Stimulated activated CD8-positive, alpha-beta memory T cell treated with anti-CD3 and anti-CD28 coated beads, Interleukin-7, amount 100 ng/mL, for 24 hours (primary cell): ENCODE measurements around the gene CYP4V2.

ENCODE experiments used
- DNase-seq: peaks from one replicate; pipeline ENCODE4 v3.0.0-alpha.2; 2020; ENCODE audit warnings: low read depth

CYP4V2 gene

DNA sequence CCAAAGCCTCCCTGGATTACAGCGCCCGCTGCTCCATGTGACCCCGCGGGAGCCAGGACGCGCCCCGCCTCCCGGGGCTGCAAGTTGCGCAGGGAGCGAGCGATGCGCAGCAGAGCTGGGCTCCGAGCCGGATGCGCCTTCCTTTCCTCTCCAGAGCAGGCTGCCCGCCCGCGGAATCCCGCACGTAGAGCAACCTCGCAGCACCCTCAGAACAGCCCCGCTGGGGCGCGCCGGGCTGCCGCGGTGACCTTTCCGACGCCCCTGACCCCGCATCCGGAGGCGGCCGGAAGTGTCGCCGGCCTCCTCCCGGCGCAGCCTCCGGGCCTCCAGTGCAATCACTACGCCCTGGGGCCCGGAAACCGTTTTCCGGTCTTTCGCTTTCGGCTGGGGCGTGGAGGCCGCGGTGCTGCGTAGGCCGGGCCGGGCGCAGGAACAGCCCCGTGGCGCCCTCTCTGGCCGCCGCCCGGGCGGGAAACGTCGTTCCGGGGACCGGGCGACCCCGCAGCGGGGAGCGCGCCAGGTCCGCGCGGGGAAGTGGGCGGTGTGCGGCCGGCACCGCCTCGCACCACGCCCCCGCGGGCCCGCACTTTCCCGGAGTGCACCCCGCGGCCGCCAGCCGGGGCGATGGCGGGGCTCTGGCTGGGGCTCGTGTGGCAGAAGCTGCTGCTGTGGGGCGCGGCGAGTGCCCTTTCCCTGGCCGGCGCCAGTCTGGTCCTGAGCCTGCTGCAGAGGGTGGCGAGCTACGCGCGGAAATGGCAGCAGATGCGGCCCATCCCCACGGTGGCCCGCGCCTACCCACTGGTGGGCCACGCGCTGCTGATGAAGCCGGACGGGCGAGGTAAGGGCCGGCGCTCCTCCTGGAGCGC lies at the start of gene CYP4V2:
CYP4V2 (plus strand) TSS at position 368 of the 866 bp plus-strand sequence; CDS start at position 625, 257 bp downstream.
- peak; percentile 70 for DNase-seq

DNA sequence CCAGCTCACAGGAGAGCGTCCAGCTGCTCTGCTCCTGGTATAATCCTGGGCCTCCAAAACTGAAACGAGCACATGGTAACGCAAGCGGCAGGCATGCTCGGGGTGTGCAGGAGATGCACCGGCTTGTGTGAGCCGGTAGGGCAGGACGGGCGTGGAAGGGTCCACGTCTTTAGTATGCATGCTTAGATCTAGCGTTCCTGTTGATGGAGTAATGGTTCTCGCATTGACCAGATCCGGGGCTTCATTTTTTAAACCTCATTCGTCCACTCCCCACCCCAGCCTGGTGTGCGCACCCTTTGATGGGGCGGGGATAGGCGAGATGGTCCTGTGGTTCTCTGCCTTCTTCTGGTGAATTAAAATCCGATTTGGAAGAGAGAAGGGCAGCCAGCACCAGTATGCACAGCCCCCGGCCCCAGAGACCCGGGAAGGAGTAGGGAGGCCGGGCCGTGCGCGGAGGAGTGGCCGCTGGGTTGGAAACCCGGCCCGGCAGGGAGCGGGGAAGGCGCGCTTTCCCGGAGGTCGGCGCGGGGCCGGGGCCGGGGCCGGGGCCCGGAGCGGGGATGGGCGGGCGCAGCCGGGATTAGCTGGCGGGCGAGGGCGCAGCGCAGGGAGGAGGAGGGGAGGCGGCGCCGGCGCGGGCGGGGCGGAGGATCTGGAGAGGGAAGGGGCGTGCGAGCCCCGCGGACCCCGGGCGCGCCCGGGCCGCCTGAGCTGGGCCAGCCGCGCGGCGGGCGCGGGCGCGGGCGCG lies 47.0 kb upstream of the CYP4V2 start:
- DNase-seq: no peak

DNA sequence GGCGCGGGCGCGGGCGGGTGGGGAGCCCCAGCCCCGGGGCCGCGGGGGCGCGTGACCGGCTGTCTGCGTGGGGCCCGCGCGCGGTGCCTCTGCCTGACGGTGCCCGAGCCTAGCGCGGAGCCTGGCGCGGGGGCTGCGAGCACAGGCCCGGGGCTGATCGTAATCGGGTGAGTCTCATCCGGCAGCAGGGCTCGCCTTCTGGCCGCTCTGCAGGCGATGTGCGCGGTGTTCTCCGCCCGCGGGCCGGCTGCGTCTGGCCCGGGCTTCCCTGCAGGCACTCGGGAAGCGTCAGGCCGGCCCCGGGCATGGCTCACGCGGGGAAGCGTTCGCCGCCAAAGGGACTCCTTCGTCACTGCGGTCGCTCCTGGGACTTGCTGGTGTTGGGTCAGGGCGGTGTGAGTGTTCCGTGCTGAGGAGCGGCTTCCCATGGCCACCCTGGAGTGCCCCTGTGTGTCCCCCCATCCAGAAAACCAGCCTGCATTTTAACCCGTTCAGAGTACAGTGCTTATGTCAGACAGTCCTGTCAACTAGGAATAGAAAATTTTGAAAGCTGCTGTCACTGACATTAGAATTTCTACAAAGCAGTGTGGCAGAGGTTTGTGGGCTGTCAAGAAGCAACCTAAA lies 46.3 kb upstream of the CYP4V2 start:
- DNase-seq: no peak

DNA sequence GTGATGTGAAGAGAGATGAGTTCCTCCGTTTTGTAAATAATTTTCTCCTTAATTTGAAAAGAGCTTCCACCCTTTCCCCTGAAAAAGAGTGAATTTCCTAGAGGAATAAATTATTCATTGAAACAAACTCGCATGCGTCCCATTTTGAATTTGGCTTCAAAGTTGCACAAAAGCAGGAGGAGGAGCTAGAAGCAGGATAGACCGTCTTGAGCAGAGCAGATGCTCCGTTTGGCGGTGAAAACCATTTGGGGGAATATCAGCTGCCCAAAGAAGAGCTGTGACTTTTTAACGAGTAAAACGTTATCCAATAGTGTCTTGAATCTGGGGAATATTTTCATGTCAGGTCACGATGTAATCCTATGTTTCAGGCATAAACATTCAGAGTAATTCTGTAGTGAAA lies 44.9 kb upstream of the CYP4V2 start:
- DNase-seq: no peak

DNA sequence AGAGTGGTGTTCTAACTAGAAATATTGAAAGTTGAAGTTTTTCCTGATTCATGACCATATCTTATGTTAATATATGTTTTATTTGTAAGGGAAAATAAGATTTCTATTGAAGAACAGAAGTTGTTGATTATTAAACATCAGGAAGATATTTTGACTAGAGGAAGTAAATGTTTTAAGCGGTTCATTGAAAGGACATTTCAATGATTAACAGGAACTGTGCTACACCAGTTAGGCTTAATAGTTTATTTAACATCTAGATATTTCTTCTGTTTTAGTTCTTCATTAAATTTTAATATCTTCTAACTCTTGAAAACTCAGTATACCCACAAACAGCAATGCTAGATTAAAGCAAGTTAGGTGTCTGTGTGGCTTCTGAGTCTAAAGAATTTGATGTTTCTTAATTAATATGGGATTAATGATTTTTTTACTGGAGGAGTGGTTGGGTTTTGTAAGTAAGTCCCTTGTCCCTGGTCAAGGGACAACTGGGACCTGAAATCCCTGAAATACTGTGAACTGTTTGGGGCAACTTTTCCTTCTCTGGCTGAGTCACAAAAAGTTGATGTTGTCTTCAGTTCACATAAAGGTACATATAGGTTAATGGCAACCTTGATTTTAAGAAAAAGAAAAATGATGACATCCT lies 42.9 kb upstream of the CYP4V2 start:
- no peak for DNase-seq

DNA sequence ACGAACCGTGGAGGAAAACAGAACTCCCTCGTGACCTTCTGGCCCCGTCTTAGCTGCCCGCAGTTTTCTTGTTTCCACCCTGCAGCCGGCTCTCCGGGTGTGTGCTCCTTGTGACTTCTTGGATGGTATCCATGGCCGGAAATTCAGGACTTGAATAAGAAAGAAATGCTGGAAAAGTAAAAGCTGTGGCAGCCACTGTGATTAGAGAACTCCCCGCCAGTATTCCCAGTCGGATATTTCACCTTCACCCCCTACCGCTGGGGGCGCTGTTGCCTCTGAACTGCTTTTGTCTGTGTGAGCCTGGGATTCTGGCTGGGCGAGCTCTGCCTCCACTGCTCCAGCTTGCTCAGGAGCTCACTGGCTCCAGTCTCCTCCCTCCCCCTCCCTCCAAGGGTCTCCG lies 41.5 kb upstream of the CYP4V2 start:
- no peak for DNase-seq

DNA sequence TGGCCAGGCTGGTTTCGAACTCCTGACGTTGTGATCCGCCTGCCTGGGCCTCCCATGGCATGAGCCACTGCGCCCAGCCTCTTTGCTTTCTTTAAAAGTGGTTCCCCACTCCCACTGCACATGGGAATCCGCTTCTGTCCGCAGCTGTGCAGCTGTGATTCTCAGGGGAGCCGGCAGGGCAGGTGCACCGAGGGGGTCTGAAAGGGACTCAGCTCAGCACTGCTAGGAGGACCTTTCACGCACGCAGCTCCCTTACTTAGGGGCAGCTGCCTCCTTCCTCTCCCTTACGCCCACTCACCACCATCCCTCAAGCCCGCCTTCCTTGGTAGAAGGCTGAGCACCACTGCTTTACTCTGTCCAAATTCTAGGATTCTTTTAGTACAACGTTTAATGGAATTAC lies 40.4 kb upstream of the CYP4V2 start:
- no peak for DNase-seq

DNA sequence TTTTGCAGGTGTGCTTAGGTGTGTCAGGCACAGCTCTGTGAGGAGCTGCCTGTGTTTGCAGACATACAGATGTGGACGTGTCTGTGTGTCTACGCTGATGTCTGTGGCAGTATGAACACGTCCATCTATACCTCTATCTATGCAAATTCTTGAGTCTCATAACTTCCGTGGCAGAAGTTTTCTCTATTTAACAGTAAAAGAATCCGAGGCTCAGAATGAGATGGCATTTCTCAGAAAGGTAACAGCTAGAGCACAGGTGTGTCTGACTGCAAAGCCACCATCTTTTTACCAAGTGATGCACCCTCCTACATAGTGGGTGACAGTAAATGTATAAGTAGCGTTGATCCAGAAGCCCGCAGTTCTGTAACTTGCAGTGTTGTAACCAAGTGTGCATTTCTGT lies 39.9 kb upstream of the CYP4V2 start:
- DNase-seq: no peak

DNA sequence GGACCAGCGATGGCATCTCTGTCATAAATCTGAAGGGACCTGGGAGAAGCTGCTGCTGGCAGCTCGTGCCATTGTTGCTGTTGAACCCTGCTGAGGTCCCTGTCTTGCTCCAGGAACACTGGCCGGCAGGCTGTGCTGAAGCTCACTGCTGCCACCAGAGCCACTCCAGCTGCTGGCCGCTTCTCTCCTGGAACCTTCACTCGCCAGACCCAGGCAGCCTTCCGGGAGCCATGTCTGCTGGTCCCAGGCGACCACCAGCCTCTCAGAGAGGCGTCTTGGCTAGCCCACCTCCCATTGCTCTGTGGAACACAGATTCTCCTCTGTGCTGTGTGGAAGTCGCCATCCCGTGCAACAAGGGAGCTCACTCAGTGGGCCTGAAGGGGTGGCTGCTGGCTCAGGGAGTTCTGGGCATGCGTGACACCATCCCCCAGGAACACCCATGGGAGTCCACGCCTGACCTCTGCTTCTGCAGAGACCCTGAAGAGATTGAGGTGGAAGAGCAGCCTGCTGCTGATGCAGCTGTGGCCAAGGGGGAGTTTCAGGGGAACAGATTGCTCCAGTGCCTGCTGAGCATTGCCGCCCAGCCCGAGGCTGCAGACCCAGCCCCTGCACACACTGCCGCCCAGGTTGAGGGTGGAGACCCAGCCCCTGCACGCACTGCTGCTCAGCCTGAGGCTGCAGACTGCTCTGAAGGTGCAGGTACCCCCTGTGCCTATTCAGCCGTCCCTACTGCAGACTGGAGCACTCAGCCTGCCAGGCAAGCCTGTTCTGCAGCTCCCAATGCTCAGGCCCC lies 33.1 kb upstream of the CYP4V2 start:
- no peak for DNase-seq

DNA sequence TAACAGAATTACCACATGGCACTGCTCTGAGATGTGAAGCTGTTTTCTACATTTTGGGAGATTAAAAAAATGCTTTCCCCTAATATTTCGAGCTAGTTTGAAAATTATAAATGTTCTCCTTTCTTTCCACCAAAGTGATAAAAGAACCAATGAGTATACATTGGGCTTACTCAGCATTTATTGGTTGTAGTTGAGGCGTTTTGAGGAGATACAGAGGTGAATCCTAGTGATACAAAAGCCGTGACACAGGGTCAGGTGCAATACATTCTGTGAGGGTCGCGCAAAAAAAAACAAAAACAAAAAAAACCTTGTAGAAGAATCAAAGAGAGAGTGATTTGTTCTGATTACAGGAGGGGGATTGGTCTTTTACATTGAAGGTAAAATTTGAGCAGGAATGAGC lies 32.4 kb upstream of the CYP4V2 start:
- no peak for DNase-seq

DNA sequence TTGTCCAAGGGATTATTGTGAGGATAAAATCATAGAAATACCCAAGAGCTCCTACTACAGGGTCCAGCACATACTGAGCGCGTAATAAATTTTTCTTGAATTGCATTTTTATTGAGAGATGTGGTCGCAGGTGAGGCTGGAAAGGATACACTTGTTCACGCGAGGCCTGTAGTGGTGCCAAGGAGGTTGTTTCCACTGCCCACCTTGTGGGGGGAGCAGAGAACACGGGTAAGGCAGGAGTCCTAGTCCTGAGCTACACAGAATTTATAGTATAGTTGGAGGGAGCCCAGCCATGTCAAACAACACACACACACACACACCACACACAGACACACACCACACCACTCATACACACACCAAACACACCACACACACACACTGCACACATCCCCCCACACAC lies 31.8 kb upstream of the CYP4V2 start:
- no peak for DNase-seq

DNA sequence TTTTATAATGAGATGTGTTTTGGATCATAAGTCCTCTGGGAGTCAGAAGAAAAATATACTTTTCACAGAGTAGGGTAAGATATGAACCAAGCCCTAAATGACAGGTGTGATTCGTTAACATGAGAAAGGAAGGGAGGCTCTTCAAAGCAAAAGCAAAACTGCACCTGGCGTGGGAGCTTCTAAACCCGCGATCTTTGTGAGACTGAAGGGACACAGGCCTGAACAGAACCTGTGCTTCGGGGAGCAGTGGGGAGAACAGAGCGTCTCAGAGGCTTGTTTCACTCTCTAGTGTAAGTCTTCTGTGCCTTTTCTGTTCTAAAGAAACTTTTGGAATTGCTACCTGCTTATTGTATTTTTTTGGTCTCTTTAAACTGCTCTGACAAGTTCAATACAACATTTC lies 30.2 kb upstream of the CYP4V2 start:
- DNase-seq: no peak

DNA sequence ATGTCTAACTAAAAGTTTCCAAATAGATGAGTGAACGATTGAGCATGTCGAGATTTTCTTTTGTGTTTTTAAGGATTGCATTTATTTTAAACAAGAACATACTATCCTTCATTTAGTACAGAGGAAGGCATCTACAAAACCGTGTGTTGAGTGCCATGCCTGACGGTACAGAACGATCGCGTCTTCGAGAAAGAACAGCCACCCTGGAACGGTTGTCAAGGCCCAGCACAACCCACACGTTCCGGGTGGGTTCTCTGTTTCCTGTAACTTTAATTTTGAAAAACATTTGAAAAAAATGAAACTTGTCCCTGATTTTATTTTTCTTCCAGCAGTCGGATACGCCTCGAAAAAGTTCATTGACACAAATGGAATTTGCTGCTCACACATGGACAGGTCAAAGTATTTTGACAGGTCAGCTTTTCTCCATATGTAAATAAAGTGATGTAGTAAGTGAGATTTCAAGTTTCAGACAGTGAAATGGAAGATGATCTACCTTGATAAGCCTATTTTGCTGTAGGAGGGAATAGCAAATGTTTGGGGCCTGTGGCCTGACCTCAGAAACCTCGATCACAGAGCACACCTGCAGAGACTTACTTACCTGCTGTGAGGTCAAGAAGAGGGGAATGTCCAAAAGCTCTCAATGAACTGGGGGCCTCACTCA lies 24.4 kb upstream of the CYP4V2 start:
- no peak for DNase-seq

DNA sequence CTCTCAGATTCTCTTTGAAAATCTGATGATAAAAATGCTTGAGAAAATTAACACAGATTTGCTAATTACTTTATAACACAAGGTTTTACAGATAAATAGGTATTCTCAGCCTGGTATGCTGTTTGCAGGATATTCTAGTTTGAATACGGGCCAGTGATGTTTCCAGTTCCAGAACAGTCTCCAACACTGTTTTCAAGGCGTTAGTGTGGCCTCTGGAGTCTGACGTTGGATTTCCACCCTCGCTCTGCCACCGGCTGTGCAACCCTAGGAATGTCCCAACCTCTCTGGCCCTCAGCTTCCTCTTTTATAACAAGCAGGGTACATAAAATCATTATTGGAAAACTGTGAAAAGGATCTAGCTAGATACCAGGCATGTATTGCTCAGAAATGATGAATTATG lies 23.8 kb upstream of the CYP4V2 start:
- DNase-seq: no peak

DNA sequence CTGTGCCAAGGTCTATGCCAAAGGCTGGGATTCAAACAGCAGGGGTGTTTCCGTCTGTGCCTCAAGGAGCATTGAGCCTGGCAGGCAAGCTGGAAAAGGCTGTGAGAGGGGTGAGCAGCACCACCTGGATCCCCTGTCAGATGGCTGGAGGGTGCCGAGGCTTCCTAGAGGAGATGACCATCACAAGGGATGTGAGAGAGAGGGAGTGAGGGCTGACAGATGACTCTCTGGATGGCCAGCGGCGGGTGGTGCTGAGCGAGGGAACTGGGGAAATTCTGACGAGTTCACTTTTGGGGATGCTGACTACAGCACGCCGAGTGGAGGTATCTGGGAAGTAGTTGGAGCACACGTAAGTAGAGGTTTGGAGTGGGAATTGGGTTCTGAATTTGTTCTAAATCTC lies 22.6 kb upstream of the CYP4V2 start:
- DNase-seq: no peak

DNA sequence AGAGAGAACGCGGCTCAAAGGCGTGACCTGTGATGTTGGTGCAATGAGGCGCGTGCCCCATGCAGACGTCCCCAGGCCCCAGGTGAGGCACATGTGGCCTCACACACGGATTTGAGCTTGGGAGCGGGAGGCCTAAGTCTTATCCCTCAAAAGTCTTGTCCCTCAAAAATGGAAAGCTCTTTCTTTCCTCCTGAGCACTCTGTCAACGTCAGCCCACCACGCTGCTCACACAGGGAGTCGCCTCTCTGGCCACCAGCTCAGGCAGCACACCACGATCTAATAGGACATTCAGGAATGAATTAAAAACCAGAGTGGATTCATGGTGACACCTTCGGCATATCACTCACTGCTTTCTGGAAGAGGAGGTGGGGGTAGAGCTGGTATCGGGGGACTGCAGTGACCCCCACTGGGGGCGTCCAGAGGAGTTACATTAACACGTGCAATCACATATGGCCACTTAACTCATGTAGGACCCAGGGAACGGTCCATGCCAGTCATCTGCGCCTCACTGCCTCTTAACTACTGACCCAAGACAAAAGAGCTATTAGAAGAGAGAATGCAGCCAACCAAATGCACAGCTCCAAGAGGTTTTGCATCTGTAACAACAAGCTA lies 21.9 kb upstream of the CYP4V2 start:
- no peak for DNase-seq

DNA sequence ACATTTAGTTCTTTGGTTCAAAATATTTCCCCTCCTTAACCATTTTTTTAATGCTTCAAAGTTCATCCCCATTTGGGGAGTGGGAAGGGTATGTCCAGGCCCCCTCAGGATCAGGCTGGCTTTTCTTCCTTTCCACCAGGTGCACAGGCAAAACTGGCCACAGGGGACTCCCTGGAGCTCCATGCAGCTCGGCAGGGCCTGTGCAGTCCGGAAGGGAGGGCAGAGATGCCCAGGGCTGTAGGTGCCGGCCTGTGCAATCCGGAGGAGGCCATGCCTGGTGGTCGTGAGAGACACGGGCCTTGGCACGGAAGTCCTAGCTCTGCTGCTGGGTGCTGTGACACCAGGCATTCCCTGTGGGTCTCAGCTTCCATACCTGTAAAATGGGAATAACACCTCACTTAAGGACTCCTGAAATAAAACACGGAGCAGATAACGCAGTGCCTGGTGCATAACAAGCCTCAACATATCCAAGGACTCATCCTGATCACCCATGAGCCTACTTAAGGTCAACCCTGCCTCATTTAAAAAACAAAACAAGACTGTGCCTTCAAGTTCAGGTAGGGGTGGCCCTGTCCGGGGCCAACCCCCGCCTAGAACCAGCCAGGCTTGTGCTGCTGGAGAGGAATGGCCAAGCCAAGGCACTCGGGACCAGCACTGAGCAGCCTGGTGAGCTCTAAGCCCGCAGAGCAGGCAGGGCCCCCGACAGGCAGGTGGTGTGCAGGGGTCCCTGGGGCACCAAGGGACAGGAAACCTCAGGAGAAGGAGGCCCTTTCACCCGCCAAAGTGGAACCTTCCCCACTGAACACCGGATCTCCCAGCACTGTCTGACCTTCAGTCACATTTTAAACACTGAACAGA lies 21.2 kb upstream of the CYP4V2 start:
- DNase-seq: no peak

DNA sequence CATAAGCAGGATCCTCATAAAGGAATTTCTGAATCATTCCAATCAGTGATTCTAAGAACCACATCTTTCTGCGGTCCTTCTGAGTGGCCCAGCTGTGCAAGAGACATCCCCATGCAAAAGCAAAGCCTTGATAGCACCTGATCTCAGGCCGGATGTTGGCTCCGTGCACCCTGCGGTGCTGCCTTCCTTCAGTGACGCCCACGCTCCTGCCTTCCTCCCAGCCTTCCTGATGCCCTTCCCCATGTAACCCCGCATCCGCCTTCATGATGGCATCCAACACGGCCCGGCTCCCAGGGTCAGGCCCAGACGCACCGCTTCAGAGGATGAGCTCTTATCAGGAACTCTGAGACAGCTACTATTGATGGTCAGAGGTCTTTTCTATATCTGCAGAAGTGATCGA lies 20.4 kb upstream of the CYP4V2 start:
- no peak for DNase-seq

DNA sequence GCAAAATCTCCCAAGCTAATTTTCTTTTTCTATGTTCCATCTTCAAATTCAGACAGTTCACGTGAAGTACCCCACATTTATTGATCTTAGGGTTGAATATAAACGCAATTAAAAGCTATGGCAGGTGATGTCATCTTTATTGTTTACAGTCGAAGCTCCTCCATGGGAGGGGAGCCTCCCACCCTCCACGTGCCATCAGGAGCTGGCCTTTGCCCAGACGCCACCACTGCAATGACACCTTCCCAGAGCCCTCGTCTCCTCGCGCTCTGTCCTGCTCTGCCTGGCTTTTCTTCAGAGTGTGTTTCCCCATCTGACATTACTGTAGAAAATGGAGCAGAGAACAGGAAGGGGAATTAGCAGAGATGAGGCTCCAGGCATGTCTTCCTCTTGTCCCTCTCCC lies 18.8 kb upstream of the CYP4V2 start:
- no peak for DNase-seq

DNA sequence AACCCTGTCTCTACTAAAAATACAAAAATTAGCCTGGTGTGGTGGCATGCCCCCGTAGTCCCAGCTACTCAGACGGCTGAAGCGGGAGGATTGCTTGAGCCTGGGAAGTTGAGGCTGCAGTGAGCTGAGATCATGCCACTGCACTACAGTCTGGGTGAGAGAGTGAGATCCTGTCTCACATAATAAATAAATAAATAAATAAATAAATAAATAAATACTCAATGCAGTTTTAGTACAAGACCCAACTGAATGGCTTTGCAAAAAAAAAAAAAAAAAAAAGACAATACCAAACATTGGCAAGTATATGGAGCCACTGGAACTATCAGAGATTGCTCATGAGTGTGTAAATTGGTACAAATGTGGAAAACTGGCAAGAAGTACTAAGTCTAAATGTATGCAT lies 3.3 kb upstream of the CYP4V2 start:
- DNase-seq: no peak
